Testis (tissue), 3 donors: ENCODE measurements around the gene EYA2. TPM values are rescaled to one million over a fixed set of nuclear protein-coding genes. Genes with fewer than 3 reads are reported as not detected.

Experiments used
- DNase-seq: peaks from one replicate; pipeline ENCODE4 v3.0.0-alpha.2; 2019
- H3K27ac ChIP-seq, 2 donors: fragments of 200-600 bp; sonication (generic); one replicate each; pipeline ENCODE4 v1.5.1; 2019
- H3K27me3 ChIP-seq: fragments of 200-600 bp; sonication (generic); one replicate; pipeline ENCODE4 v1.5.1; 2019
- H3K36me3 ChIP-seq: fragments of 200-600 bp; sonication (generic); one replicate; pipeline ENCODE4 v1.5.1; 2017; ENCODE audit warnings: low read depth; ENCODE audit errors: missing control alignments
- H3K4me1 ChIP-seq: fragments of 200-600 bp; sonication (generic); one replicate; pipeline ENCODE4 v1.5.1; 2019
- H3K4me3 ChIP-seq, 2 donors: fragments of 200-600 bp; sonication (generic); one replicate each; pipeline ENCODE4 v1.5.1; 2017 to 2019
- H3K9me3 ChIP-seq: fragments of 200-600 bp; sonication (generic); one replicate; pipeline ENCODE4 v1.5.1; 2017
- CTCF ChIP-seq, 3 experiments: fragments of 450-650 bp in 2 of 3; fragments of 200-600 bp in 1 of 3; sonication (generic) in 1 of 3; IDR thresholded peaks; one replicate each; pipeline ENCODE4 v1.5.1; 2016 to 2019; ENCODE audit warnings: antibody characterized with exemption in 3 of 3, mild to moderate bottlenecking in 2 of 3, moderate library complexity in 1 of 3
- POLR2A ChIP-seq: fragments of 450-650 bp; IDR thresholded peaks from one replicate; pipeline ENCODE4 v1.6.1; 2017; ENCODE audit warnings: antibody characterized with exemption, mild to moderate bottlenecking, moderate library complexity
- WGBS, 2 donors: methylation state at CpG; one replicate each; pipeline ENCODE4 v1.1.5; 2018; 5-methylcytosine and 5-hydroxymethylcytosine counted together
- intact Hi-C: fragments of 100-400 bp; cut with DNase I; formaldehyde crosslinking; loops from one replicate; pipeline ENCODE4 v1.15.1; 2023; ENCODE audit warnings: low total_unique reads
- polyA plus RNA-seq: library from polyadenylated mRNA; stranded (reverse); fragments of 350-450 nt; fragmentation: Illumina TruSeq; extraction: RNeasy Lipid Tissue Mini Kit (QIAGEN cat#74804); gene quantifications from one replicate; pipeline ENCODE4 v1.2.3, GENCODE V29; 2014; ENCODE audit warnings: low read depth, low replicate concordance; ENCODE audit not compliant: insufficient read depth
- total RNA-seq, 2 donors: library from RNA; depleted of rRNA; stranded (reverse); fragments of >200 nt; gene quantifications; one replicate each; pipeline ENCODE4 v1.2.3, GENCODE V29; 2016

The EYA2 gene
- total and polyA plus RNA-seq, 3 donors from 2014 or later: 14.6 to 17.2 (median 16.2) TPM

DNA sequence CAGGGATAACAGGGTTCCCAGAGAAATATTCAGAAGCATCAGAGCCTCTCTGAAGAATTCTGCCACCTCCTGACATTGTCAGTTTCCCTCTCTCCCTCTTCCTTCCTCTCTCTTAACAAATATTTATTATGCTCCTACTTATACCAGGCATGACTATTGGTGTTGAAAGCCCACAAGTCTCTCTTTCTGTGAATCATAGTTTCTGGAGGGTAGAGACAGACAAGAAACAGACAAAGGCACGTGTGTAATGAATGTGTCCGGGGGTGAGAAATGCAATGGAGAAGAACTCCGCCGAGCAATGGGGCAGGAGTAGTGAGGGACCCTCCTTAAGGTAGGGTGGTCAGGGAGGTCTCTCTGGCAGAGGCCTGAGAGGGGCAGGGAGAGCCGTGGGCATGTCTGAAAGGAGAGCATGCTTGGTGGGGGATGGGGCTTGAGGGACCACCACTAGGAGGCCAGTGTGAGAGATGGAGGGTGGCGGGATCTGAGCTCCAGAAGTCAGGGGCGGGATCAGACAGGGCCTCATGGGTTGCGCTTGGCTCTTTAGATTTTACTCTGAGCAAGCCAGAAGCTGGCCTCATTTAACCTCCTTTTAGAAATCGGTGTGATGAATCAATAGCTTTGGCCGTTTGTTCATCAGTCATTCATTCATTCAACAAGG lies 57.3 kb downstream of the EYA2 start:
- intact Hi-C loops: no loop called here
- Histone ChIP-seq H3K27ac (no peak overlapping the region), H3K27me3 (no peaks in the 10 kb centered on the region), H3K36me3 (no peaks in the 10 kb centered on the region), H3K4me1 (no peaks in the 10 kb centered on the region), H3K9me3 (no peaks in the 10 kb centered on the region), H3K4me3 (no peak overlapping the region)
- no peak for DNase-seq
- TF ChIP-seq CTCF (IDR thresholded peaks at IDR 0.05) (no peak), POLR2A (no peak)
- 74 to 75% methylated on average over 10 of the region's 10 CpGs for WGBS, 2 donors

DNA sequence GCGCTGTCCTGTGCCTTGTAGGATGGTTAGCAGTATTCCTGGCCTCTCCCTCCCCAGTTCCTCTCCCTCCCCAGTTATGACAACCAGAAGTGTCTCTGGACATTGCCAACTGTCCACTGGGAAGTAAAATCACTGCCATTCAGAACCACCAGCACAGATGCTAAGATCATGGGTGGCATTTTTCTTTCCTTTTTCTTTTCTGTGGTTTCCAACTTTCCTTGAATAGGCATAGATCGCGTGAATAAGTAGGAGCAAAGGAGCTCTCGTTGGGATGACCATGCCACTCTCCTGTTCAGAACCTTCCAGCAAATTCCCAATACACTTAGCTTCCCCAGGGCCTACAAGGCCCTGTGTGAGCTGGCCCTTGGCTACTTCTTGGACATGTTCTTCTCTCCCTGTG lies 59.0 kb downstream of the EYA2 start:
- H3K4me3 ChIP-seq: no peak overlapping the region
- TF ChIP-seq POLR2A (no peak), CTCF (IDR thresholded peaks at IDR 0.05) (no peak)
- no peaks in the 10 kb centered on the region for H3K36me3 ChIP-seq
- no peak overlapping the region for H3K27ac ChIP-seq
- no peaks in the 10 kb centered on the region for H3K27me3 ChIP-seq
- H3K9me3 ChIP-seq: no peaks in the 10 kb centered on the region
- no peaks in the 10 kb centered on the region for H3K4me1 ChIP-seq
- 68 to 79% methylated on average over 4 of the region's 4 CpGs for WGBS, 2 donors
- DNase-seq: no peak
- intact Hi-C loops: no loop called here

GRCh38 chr20:46954490-46955038 lies 59.9 kb downstream of the EYA2 start:
- Histone ChIP-seq H3K27ac (no peak overlapping the region), H3K27me3 (no peaks in the 10 kb centered on the region), H3K36me3 (no peaks in the 10 kb centered on the region), H3K9me3 (no peaks in the 10 kb centered on the region), H3K4me1 (no peaks in the 10 kb centered on the region), H3K4me3 (no peak overlapping the region)
- TF ChIP-seq CTCF (IDR thresholded peaks at IDR 0.05): no peak
- TF ChIP-seq POLR2A: no peak
- WGBS, 2 donors: 82 to 86% methylated on average over 15 of the region's 15 CpGs
- intact Hi-C loops: no loop called here
- DNase-seq: no peak

DNA sequence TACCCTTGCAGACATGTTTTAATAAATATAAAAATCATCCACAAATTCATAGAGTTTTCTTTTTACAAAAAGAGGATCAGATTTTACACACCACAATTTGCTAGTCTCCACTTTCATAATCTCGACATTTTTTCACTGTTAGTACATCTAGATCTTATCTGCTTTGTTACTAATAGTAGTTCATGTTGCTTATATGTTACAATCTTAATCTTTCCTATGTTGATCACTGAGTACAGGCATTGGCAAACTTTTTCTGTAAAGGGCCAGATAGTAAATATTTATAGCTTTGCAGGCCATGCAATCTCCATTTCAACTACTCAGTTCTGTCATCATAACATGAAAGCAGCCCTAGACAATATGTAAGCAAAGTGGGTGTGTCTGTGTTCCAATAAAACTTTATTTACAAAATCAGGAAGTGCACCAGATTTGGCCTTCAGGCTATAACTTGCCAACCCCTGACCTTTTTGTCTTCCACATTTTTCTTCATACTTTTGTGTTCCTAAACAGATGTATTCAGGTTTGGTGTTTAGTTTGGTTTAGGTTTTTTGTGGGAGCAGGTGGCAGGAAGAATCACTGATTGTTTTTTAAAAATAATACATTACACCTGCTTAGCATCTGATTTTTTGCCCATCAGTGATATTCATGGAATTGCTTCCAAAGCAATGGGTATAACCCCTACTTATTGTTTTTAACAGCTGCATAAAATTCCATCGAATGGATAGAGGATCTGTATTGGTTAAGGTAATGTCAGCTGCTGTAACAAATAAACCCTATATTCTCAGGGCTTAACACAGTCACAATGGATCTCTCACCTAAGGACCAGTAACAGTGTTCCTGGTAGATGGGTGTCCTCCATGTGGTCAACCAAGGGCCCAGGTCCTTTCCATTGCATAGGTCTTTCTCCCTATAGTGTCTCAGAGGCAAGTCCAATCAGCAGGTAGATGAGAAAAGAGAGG lies 61.2 kb downstream of the EYA2 start:
- Histone ChIP-seq H3K27ac (no peak overlapping the region), H3K4me3 (no peak overlapping the region), H3K9me3 (no peaks in the 10 kb centered on the region), H3K27me3 (no peaks in the 10 kb centered on the region), H3K36me3 (no peaks in the 10 kb centered on the region), H3K4me1 (no peaks in the 10 kb centered on the region)
- TF ChIP-seq CTCF (IDR thresholded peaks at IDR 0.05) (no peak), POLR2A (no peak)
- 77 to 85% methylated on average over 2 of the region's 2 CpGs for WGBS, 2 donors
- intact Hi-C loops: no loop called here
- no peak for DNase-seq
